NAMALWA (cell line): ENCODE data around the gene ACOT2.
"Not testable (repeated sequence)": the region's sequence is repeated elsewhere in the genome, so short reads cannot be mapped to it uniquely, and the experiment has no call there.

ENCODE experiments used
- DNase-seq: peaks from one replicate; pipeline ENCODE4 v3.0.0-alpha.2; 2015; ENCODE audit warnings: low spot score

Gene ACOT2, protein sequence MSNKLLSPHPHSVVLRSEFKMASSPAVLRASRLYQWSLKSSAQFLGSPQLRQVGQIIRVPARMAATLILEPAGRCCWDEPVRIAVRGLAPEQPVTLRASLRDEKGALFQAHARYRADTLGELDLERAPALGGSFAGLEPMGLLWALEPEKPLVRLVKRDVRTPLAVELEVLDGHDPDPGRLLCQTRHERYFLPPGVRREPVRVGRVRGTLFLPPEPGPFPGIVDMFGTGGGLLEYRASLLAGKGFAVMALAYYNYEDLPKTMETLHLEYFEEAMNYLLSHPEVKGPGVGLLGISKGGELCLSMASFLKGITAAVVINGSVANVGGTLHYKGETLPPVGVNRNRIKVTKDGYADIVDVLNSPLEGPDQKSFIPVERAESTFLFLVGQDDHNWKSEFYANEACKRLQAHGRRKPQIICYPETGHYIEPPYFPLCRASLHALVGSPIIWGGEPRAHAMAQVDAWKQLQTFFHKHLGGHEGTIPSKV

DNA sequence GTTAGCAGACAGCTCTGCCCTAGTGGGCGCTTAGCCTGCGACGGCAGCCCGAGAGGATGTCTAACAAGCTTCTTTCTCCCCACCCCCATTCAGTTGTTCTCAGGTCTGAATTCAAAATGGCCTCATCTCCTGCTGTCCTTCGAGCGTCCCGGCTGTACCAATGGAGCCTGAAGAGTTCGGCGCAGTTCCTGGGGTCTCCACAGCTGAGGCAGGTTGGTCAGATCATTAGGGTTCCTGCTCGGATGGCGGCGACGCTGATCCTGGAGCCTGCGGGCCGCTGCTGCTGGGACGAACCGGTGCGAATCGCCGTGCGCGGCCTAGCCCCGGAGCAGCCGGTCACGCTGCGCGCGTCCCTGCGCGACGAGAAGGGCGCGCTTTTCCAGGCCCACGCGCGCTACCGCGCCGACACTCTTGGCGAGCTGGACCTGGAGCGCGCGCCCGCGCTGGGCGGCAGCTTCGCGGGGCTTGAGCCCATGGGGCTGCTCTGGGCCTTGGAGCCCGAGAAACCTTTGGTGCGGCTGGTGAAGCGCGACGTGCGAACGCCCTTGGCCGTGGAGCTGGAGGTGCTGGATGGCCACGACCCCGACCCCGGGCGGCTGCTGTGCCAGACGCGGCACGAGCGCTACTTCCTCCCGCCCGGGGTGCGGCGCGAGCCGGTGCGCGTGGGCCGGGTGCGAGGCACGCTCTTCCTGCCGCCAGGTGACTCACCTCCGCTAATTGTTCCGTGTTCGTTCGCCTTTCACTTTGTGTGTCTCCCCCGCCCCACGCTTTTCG, at the start of gene ACOT2:
Gene ACOT2, plus strand, starts transcription at position 29 of the 774 bp plus-strand sequence. Its CDS starts 28 bp downstream, at position 57.
- peak; percentile 70 for DNase-seq

DNA sequence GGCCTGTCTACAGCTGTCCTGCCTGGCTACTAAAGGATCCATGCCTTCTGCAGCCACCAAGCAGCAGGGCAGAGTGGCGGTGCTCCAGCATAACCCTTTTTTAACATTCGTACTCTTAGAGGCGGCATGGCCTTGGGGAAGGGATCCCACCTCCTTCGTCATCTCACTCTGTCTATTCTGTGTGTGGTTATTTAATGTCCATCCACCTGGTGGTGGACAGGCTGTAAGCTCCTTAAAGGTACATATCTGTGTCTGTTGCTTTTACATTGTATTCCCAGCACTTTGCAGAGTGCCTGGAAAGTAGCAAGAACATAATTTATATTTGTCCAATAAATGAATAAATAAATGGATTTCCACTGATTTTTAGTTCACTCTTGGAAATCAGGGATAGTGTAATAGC, 47.8 kb upstream of the ACOT2 start:
- no peak for DNase-seq

DNA sequence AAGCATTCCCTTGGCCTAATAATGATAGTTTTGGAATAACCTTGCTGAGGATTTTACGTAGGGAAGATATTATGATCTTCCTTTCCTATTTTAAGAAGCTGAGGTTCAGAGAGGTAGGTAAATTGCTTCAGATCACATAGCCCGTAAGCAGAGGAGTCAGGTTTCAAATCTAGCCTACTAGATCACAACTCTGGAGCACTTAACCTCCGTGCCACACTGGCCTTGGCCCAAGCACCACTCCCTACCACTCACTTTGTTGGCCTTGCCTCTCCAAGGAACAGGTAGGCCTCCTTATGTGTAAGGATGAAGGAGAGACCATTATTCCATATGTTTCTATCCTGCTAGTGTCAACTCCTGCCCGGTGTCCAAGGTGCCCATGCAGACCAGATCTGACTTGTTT, 44.5 kb upstream of the ACOT2 start:
- no peak for DNase-seq

DNA sequence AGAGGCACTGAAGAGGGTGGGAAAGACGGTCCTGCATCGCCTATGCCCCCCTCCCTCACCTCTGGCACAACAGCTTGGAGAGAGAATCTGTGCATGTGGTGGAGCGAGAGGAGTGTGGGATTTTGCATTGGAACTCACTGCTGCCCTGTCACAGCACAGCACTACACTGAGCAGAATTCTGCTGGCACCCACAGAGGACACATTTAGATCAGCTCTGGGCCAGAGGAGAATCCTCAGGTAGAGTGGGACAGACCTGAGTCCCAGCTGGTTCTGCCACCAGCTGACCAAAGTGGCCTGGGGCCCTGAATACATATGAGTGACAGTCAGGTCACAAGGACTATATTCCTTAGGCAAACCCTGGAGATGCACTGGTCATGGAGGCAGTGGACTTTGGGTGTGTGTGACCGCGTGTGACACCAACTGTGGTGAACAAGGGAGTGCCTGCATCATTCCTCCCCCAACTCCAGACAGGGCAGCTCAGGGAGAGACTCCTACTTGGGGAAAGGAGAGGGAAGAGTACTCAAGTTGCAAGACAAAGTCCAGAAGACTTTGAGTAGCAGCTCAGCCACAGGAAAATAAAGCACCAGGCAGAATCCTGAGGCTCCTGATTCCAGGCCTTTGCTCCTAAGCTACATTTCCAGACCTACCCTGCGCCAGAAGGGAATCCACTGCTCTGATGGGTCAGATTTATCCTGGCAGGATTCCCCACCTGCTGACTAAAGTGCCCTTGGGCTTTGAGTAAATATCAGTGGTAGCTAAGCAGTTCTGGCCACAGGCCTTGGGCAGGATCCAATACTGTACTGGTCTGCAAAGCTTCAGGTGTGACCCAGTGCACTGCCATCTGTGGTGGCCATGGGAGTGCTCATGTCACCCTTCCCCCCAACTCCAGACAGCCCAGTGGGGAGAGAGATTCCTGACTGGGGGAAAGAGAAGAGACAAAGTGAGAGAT, 42.7 kb upstream of the ACOT2 start:
- DNase-seq: no peak

DNA sequence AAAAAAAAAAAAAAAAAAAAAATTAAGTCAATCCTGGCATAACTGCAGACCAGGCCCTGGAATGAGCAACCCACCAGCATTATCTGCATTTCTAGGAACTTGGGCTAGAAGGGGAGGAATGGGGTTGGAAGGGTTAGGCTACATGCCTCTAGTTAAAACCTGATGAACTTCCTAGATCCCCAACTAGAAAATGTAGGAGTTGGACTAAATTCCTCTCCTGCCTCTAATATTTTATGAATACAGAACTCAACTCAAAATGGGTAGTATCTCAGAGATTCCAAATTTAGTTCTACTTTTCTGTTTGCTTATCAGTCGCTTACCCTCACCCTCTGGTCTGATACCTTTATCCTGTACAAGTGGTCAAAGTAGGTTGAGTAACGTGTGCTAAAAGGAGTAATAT, 39.7 kb upstream of the ACOT2 start:
- not testable (repeated sequence) for DNase-seq

DNA sequence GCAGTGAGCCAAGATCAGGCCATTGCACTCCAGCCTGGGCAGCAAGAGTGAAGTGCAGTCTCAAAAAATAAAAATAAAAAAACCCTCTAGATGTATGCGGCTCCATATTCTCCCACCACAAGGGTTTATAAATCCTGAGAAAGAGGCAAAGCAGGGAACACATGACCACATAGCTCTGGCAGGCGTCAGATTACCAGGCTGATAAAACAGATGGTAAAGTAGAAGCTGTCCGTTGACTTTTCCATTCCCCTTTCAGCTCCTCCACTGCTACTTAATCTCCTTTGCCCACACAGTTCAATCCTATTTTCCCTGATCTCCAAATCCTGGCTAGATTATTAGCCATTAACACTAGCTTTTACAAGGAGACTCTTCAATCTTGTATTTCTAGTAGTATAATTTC, 37.0 kb upstream of the ACOT2 start:
- DNase-seq: not testable (repeated sequence)

DNA sequence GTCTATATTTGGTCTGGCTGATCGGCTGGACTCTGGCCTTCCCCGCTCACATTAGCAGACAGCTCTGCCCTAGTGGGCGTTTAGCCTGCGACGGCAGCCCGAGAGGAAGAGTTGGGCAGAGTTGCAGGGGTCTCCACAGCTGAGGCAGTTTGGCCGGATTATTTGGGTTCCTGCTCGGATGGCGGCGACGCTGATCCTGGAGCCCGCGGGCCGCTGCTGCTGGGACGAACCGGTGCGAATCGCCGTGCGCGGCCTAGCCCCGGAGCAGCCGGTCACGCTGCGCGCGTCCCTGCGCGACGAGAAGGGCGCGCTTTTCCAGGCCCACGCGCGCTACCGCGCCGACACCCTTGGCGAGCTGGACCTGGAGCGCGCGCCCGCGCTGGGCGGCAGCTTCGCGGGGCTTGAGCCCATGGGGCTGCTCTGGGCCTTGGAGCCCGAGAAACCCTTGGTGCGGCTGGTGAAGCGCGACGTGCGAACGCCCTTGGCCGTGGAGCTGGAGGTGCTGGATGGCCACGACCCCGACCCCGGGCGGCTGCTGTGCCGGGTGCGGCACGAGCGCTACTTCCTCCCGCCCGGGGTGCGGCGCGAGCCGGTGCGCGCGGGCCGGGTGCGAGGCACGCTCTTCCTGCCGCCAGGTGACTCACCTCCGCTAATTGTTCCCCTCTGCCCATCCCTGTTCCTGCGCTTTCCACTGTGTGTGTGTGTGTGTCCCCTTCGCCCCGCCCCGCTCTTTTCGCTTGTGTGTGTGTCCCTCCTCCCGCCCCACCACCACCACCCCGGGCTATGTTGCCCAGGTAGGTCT, 31.6 kb upstream of the ACOT2 start:
- not testable (repeated sequence) for DNase-seq

DNA sequence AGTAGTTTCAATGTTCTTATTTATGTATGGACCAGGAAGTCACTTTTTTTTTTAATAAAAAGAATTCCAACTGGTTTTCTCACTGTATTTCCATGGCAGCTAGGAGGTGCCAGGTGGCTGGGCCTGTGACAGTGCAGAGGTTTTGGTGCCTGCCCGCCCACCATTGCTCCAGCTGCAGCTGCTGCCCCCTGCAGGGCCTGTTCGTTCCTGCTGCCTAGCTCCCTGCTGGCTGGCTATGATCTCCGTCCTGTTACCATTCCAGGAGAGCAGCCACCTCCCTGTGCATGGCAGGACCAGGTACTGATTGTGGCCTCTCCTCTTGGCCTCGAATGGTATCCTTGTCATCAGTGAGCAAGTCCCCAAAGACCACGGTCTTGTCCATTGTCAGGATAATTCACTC, 30.0 kb upstream of the ACOT2 start:
- DNase-seq: not testable (repeated sequence)

DNA sequence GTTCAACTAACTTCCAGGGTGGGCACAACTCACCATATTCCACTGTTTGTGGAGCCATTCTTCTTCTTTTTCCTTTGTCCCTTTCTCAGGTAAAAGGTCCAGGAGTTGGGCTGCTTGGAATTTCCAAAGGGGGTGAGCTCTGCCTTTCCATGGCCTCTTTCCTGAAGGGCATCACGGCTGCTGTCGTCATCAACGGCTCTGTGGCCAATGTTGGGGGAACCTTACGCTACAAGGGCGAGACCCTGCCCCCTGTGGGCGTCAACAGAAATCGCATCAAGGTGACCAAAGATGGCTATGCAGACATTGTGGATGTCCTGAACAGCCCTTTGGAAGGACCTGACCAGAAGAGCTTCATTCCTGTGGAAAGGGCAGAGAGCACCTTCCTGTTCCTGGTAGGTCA, 26.1 kb upstream of the ACOT2 start:
- DNase-seq: not testable (repeated sequence)

DNA sequence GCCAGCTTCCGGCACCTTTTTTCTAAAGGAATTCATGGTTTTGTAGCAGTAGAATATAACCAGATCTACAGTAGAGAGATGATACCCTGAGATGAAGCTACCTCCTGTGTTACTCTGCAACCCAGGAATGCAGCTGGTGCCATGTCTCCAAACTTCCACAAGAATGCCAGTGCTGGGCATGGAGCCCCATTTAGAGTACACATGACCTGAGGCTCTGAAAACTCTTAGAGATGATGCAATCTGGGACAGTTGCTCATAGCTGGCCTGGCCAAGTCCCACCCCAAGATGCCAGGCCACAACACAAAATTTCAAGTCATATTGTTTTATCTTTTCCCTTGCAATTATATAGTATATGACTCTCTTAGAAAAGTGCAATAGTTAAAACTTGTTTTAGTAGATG, 23.7 kb upstream of the ACOT2 start:
- DNase-seq: not testable (repeated sequence)

DNA sequence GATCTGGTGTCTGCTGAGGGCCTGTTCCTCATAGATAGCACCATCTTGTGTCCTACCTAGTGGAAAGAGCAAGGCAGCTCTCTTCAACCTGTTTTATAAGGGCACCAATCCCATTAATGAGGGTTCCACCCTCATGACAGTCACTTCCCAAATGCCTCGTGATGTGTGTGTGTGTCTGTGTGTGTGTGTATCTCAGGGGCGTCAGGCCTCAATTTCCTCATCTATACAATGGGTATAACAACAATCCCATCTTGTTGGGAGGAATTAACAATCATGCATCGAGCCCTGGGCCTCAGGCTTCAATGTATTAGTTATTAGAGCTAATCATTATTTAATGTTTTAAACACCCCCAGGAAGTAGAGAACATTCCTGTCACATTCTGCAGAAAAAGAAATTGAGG, 19.9 kb upstream of the ACOT2 start:
- not testable (repeated sequence) for DNase-seq

DNA sequence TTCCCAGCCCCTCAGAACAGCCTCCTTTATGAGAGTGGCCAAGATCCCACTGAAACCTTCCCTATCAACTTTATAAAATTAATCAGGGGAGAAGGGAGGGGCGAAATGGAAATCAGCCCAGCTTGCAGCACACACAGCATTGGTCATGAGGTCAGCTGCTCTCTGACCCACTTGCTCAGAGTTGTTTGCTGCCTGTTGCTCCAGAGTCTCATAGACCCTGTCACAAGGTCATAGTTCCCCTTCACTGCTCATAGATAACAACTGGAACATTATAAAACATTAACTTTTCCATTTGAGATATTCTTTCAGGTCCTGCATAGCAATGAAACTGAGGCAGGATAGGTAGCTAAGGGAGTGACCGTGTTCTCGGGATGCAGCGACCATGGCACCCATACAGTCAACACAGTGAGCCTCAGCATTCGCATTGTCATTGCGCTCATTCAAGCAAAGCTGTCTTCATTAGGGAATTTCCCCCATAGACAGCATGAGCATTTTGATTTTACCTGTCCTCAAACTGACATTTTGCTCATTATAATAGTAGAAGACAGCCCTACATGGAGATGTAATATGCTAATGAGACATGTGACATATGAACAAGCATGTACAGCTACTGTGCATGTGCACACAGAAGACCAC, 19.0 kb upstream of the ACOT2 start:
- not testable (repeated sequence) for DNase-seq

DNA sequence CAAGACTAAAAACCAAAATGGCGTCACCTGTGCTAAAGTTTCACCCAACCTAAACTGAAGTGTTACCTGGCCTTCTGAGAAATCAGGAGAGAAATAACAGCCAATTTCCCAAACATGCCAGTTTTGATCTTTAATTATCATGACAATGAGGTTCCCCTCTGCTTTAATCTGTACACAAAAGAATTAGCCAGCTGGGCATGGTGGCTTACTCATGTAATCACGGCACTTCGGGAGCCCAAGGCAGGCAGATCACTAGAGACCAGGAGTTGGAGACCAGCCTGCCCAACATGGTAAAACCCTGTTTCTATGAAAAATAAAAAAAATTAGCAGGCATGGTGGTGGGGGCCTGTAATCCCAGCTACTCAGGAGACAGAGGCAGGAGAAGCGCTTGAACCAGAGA, 15.2 kb upstream of the ACOT2 start:
- DNase-seq: no peak

DNA sequence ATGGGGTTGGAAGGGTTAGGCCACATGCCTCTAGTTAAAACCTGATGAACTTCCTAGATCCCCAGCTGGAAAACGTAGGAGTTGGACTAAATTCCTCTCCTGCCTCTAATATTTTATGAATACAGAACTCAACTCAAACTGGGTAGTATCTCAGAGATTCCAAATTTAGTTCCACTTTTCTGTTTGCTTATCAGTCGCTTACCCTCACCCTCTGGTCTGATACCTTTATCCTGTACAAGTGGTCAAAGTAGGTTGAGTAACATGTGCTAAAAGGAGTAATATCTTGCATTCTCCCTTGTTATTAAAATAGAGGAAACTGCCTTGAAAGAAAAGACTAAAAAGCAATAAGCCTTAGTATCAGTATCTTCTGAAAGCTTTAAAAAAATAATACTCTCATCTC, 11.8 kb upstream of the ACOT2 start:
- DNase-seq: not testable (repeated sequence)

DNA sequence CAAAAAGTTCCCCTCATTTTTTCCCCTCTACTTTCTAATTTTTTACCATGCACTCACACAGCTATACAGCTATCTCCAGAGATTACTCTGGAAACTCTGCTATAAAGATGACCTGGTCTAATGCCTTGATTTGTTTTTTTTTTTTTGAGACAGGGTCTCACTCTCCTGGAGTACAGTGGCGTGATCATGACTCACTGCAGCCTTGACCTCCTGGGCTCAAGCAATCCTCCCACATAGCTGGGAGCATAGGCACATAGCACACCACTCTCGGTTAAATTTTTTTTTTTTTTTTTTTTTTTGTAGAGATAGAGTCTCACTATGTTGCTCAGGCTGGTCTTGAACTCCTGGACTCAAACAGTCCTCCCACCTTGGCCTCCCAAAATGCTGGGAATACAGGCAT, 10.8 kb upstream of the ACOT2 start:
- DNase-seq: not testable (repeated sequence)

DNA sequence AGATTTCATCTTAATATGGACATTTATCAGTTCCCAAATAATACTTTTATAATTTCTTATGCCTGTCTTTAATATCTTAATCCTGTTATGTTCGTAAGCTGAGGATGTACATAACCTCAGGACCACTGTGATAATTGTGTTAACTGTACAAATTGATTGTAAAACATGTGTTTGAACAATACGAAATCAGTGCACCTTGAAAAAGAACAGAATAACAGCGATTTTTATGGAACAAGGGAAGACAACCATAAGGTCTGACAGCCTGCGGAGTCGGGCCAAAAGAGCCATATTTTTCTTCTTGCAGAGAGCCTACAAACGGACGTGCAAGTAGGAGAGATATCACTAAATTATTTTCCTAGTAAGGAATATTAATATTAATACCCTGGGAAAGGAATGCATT, 6.8 kb upstream of the ACOT2 start:
- DNase-seq: not testable (repeated sequence)

DNA sequence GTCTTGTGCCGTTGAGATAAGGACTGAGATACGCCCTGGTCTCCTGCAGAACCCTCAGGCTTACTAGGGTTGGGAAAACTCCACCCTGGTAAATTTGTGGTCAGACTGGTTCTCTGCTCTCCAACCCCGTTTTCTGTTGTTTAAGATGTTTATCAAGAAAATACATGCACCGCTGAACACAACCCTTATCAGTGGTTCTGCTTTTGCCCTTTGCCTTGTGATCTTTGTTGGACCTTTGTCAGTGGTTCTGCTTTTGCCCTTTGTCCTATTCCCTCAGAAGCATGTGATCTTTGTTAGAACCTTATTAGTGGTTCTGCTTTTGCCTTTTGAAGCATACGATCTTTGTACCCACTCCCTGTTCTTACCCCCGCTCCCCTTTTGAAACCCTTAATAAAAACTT, 6.3 kb upstream of the ACOT2 start:
- not testable (repeated sequence) for DNase-seq

DNA sequence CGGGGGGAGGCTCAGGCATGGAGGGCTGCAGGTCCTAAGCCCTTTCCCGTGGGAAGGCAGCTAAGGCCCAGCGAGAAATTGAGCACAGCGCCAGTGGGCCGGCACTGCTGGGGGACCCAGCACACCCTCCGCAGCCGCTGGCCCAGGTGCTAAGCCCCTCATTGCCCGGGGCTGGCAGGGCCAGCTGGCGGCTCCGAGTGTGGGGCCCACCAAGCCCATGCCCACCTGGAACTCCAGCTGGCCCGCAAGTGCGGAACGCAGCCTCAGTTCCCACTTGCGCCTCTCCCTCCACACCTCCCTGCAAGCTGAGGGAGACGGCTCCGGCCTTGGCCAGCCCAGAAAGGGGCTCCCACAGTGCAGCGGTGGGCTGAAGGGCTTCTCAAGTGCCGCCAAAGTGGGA, 2.6 kb upstream of the ACOT2 start:
- not testable (repeated sequence) for DNase-seq

DNA sequence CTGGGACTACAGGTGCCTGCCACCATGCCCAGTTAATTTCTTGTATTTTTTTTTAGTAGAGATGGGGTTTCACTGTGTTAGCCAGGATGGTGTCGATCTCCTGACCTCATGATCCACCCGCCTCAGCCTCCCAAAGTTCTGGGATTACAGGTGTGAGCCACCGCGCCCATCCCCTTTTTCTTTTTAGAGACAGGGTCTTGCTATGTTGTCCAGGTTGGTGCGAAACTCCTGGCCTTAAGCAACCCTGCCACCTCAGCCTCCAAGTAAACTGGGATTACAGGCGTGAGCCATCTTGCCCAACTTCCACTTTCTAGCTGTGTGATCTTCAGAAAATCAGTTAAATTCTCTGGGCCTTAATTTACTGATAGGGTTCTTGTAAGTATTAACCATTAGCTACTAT, 2.1 kb upstream of the ACOT2 start:
- not testable (repeated sequence) for DNase-seq

DNA sequence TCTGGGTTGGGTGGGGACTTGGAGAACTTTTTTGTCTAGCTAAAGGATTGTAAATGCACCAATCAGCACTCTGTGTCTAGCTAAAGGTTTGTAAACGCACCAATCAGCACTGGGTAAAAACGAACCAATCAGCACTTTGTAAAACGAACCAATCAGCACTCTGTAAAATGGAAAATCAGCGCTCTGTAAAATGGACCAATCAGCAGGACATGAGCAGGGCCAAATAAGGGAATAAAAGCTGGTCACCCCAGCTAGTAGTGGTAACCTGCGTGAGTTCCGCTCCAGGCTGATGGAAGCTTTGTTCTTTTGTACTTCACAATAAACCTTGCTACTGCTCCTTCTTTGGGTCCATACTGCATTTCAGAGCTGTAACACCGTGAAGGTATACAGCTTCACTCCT, 1.7 kb upstream of the ACOT2 start:
- no peak for DNase-seq
